ENCODE data around the gene ARHGAP6. TPM values are rescaled to one million over a fixed set of nuclear protein-coding genes. Genes with fewer than 3 reads are reported as not detected.
A peak's percentile ranks its signal among the peaks of the same experiment; 100 is the strongest.

The ARHGAP6 gene
- total RNA-seq, 4 donors from 2014 or later: 17.2 to 47.0 (median 21.6) TPM

GRCh38 chrX:11461201-11462001 lies 204.3 kb downstream of the ARHGAP6 start:
- intact Hi-C loops (cut with DNase I; ENCODE audit: low total_unique reads): no loop called here
- no peaks in the 10 kb centered on the region for H3K27me3 ChIP-seq
- no peaks in the 10 kb centered on the region for H3K4me1 ChIP-seq
- H3K9me3 ChIP-seq: no peaks in the 10 kb centered on the region
- H3K4me3 ChIP-seq: no peak overlapping the region
- TF ChIP-seq POLR2A (IDR thresholded peaks at IDR 0.05): no peak
- TF ChIP-seq CTCF (IDR thresholded peaks at IDR 0.05): no peak
- peak overlapping the region; percentile 32 to 59 for H3K27ac ChIP-seq
- no peak for DNase-seq
- no peaks in the 10 kb centered on the region for H3K36me3 ChIP-seq

- intact Hi-C loops (cut with DNase I; ENCODE audit: low total_unique reads): no loop called here
- TF ChIP-seq CTCF (IDR thresholded peaks at IDR 0.05) (no peak), POLR2A (IDR thresholded peaks at IDR 0.05) (no peak)
These were observed 205.4 kb downstream of the ARHGAP6 start for GRCh38 chrX:11460347-11460746.

GRCh38 chrX:11458170-11458569 lies 207.6 kb downstream of the ARHGAP6 start:
- H3K36me3 ChIP-seq: no peaks in the 10 kb centered on the region
- H3K4me1 ChIP-seq: no peaks in the 10 kb centered on the region
- DNase-seq: peak in 1 of 2 donors; percentile 31
- H3K27ac ChIP-seq: peak overlapping the region in 1 of 2 donors; percentile 35
- no peak overlapping the region for H3K4me3 ChIP-seq
- no peak for TF ChIP-seq CTCF (IDR thresholded peaks at IDR 0.05)
- TF ChIP-seq POLR2A (IDR thresholded peaks at IDR 0.05): no peak
- no peaks in the 10 kb centered on the region for H3K27me3 ChIP-seq
- intact Hi-C loops (cut with DNase I; ENCODE audit: low total_unique reads): no loop called here
- H3K9me3 ChIP-seq: no peaks in the 10 kb centered on the region

More at GRCh38 chrX:11460347-11460746, 205.4 kb downstream of the ARHGAP6 start:
- no peaks in the 10 kb centered on the region for H3K27me3 ChIP-seq
- no peak overlapping the region for H3K4me3 ChIP-seq
- peak overlapping the region in 1 of 2 donors; percentile 59 for H3K27ac ChIP-seq
- DNase-seq: no peak
- H3K9me3 ChIP-seq: no peaks in the 10 kb centered on the region
- H3K36me3 ChIP-seq: no peaks in the 10 kb centered on the region
- no peaks in the 10 kb centered on the region for H3K4me1 ChIP-seq

- DNase-seq: no peak
- Histone ChIP-seq H3K9me3 (no peaks in the 10 kb centered on the region), H3K4me1 (peaks cover 0 to 6% of the 10 kb centered on the region in 2 donors), H3K4me3 (no peak overlapping the region), H3K27me3 (no peaks in the 10 kb centered on the region), H3K27ac (no peak overlapping the region), H3K36me3 (no peaks in the 10 kb centered on the region)
- intact Hi-C loops (cut with DNase I; ENCODE audit: low total_unique reads): no loop called here
- TF ChIP-seq CTCF (IDR thresholded peaks at IDR 0.05) (no peak), POLR2A (IDR thresholded peaks at IDR 0.05) (no peak)
These were observed 214.6 kb downstream of the ARHGAP6 start for GRCh38 chrX:11451151-11451550.

GRCh38 chrX:11450354-11450753 lies 215.4 kb downstream of the ARHGAP6 start:
- Histone ChIP-seq H3K4me3 (no peak overlapping the region), H3K36me3 (no peaks in the 10 kb centered on the region), H3K27ac (peak overlapping the region; percentile 24 to 48), H3K4me1 (peaks cover 0 to 6% of the 10 kb centered on the region in 2 donors), H3K27me3 (no peaks in the 10 kb centered on the region), H3K9me3 (no peaks in the 10 kb centered on the region)
- DNase-seq: no peak
- intact Hi-C loops (cut with DNase I; ENCODE audit: low total_unique reads): no loop called here
- TF ChIP-seq CTCF (IDR thresholded peaks at IDR 0.05): no peak
- TF ChIP-seq POLR2A (IDR thresholded peaks at IDR 0.05): no peak

Measured in uterus (tissue), 4 donors.